Testis (tissue), 5 donors: ENCODE measurements around the gene CACNA2D3. TPM values are rescaled to one million over a fixed set of nuclear protein-coding genes. Genes with fewer than 3 reads are reported as not detected.

Experiments
- DNase-seq: peaks from one replicate; pipeline ENCODE4 v3.0.0-alpha.2; 2019
- H3K27ac ChIP-seq, 2 donors: fragments of 200-600 bp; sonication (generic); one replicate each; pipeline ENCODE4 v1.5.1; 2019
- H3K27me3 ChIP-seq: fragments of 200-600 bp; sonication (generic); one replicate; pipeline ENCODE4 v1.5.1; 2019
- H3K36me3 ChIP-seq: fragments of 200-600 bp; sonication (generic); one replicate; pipeline ENCODE4 v1.5.1; 2017; ENCODE audit warnings: low read depth; ENCODE audit errors: missing control alignments
- H3K4me1 ChIP-seq: fragments of 200-600 bp; sonication (generic); one replicate; pipeline ENCODE4 v1.5.1; 2019
- H3K4me3 ChIP-seq, 2 donors: fragments of 200-600 bp; sonication (generic); one replicate each; pipeline ENCODE4 v1.5.1; 2017 to 2019
- H3K9me3 ChIP-seq: fragments of 200-600 bp; sonication (generic); one replicate; pipeline ENCODE4 v1.5.1; 2017
- POLR2A ChIP-seq: fragments of 450-650 bp; IDR thresholded peaks from one replicate; pipeline ENCODE4 v1.6.1; 2017; ENCODE audit warnings: antibody characterized with exemption, mild to moderate bottlenecking, moderate library complexity
- WGBS, 2 donors: methylation state at CpG; one replicate each; pipeline ENCODE4 v1.1.5; 2018; 5-methylcytosine and 5-hydroxymethylcytosine counted together
- intact Hi-C: fragments of 100-400 bp; cut with DNase I; formaldehyde crosslinking; loops from one replicate; pipeline ENCODE4 v1.15.1; 2023; ENCODE audit warnings: low total_unique reads
- long read RNA-seq, 2 donors: transcript quantifications; one replicate each; lab custom pipeline, GENCODE V29; 2026
- polyA plus RNA-seq: library from polyadenylated mRNA; stranded (reverse); fragments of 350-450 nt; fragmentation: Illumina TruSeq; extraction: RNeasy Lipid Tissue Mini Kit (QIAGEN cat#74804); gene quantifications from one replicate; pipeline ENCODE4 v1.2.3, GENCODE V29; 2014; ENCODE audit warnings: low read depth, low replicate concordance; ENCODE audit not compliant: insufficient read depth
- total RNA-seq, 2 donors: library from RNA; depleted of rRNA; stranded (reverse); fragments of >200 nt; gene quantifications; one replicate each; pipeline ENCODE4 v1.2.3, GENCODE V29; 2016
- TF ChIP-seq, protein P1 (sequence below), 3 experiments: fragments of 450-650 bp in 2 of 3; fragments of 200-600 bp in 1 of 3; sonication (generic) in 1 of 3; IDR thresholded peaks; one replicate each; pipeline ENCODE4 v1.5.1; 2016 to 2019; ENCODE audit warnings: antibody characterized with exemption in 3 of 3, mild to moderate bottlenecking in 2 of 3, moderate library complexity in 1 of 3

CACNA2D3 gene
- total RNA-seq (10 to 100 TPM; 11.2 to 16.5 TPM), polyA plus RNA-seq (10.1 TPM)
- long read RNA-seq, donor 1 = 0 reads
- long read RNA-seq, donor 2 = 0 reads

DNA sequence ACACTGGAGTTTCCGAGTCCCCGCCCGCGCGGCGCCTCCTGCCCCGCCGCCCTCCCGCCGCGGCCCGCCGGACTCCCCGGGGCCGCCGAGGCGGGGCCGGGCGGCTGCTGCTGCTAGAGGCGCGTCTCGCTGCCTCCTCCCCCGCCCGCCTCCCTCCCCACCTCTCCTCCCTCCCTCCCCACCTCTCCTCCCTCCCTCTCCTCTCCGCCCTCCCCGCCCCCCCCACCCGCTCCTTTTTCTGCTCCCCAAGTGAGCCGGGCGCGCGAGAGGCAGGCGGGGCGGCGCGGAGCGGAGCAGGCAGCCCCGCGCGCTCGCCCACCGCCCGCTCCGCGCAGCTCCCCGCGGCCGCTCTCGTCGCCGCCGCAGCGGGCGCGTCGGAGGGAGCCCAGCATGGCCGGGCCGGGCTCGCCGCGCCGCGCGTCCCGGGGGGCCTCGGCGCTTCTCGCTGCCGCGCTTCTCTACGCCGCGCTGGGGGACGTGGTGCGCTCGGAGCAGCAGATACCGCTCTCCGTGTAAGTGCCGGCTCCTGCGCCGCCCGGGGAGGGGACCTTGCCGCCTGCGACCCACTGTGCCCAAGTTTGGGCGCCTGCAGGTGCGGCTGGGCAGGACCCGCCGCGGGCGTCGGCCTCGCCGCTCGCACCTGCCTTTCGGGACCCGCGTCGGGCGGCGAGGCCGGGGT lies at the start of gene CACNA2D3:
CACNA2D3 (plus strand) TSS at position 229 of the 679 bp plus-strand sequence.
- peak; percentile 75 for DNase-seq
- no peak for TF ChIP-seq POLR2A
- TF ChIP-seq, protein P1, sequence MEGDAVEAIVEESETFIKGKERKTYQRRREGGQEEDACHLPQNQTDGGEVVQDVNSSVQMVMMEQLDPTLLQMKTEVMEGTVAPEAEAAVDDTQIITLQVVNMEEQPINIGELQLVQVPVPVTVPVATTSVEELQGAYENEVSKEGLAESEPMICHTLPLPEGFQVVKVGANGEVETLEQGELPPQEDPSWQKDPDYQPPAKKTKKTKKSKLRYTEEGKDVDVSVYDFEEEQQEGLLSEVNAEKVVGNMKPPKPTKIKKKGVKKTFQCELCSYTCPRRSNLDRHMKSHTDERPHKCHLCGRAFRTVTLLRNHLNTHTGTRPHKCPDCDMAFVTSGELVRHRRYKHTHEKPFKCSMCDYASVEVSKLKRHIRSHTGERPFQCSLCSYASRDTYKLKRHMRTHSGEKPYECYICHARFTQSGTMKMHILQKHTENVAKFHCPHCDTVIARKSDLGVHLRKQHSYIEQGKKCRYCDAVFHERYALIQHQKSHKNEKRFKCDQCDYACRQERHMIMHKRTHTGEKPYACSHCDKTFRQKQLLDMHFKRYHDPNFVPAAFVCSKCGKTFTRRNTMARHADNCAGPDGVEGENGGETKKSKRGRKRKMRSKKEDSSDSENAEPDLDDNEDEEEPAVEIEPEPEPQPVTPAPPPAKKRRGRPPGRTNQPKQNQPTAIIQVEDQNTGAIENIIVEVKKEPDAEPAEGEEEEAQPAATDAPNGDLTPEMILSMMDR (IDR thresholded peaks at IDR 0.05) = no peak
- Histone ChIP-seq H3K4me1 (peaks cover 9% of the 10 kb centered on the region), H3K9me3 (no peaks in the 10 kb centered on the region), H3K36me3 (no peaks in the 10 kb centered on the region), H3K27me3 (no peaks in the 10 kb centered on the region), H3K4me3 (peak within 1 kb of the TSS; percentile 59 to 71), H3K27ac (peak within 1 kb of the TSS; percentile 34 to 56)
- intact Hi-C loops = no loop called here
- 1% methylated on average over 49 of the region's 100 CpGs; no CpG with 5 or more reads in 1 of the 2 donors for WGBS, 2 donors

DNA sequence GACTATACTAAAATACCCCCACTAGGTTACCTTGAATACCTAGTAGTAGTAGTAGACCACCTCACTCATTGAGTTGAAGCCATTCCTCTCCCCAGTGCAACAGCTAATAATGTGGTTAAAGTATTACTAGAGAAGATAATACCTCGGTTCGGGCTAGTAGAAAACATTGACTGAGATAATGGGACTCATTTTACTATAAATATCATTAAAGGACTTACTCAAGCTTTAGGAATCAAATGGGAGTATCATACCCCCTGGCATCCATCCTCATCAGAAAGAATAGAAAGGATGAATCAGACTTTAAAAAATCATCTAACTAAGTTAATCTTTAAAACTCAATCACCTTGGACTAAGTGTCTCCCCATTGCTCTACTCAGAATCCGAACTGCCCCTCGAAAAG lies 49.0 kb upstream of the CACNA2D3 start:
- intact Hi-C loops = no loop called here
- WGBS, 2 donors = 85 to 92% methylated on average over 4 of the region's 4 CpGs

DNA sequence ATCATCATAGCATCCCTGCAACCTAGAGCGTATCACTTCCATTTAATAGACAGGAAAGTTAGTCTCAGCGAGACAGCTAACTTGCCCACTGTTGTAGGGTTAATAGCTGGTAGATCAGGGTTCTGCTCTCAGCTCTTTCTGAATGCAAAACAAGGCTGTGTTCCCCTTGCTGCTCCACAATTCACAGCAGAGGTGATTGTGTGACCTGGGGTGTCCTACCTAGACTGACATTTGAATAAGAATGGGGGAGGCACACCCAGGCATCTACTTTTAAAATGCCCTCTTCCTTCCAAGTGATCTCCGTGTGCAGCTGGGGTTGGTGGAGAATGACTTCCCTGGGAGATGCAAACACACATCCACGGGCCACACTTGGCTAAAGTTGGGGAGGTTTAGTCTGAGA lies 43.0 kb upstream of the CACNA2D3 start:
- H3K36me3 ChIP-seq = no peaks in the 10 kb centered on the region
- no peak for DNase-seq
- no peaks in the 10 kb centered on the region for H3K4me1 ChIP-seq
- no peaks in the 10 kb centered on the region for H3K27me3 ChIP-seq
- no peak overlapping the region for H3K27ac ChIP-seq
- no peak overlapping the region for H3K4me3 ChIP-seq
- whole genome bisulfite sequencing, 2 donors = 64 to 82% methylated on average over 4 of the region's 4 CpGs
- TF ChIP-seq POLR2A = no peak
- TF ChIP-seq, protein P1 (IDR thresholded peaks at IDR 0.05) = no peak
- intact Hi-C loops = no loop called here
- H3K9me3 ChIP-seq = no peaks in the 10 kb centered on the region

More for the DNA sequence above, 49.0 kb upstream of the CACNA2D3 start:
- TF ChIP-seq POLR2A = no peak
- Histone ChIP-seq H3K4me1 (no peaks in the 10 kb centered on the region), H3K4me3 (no peak overlapping the region), H3K9me3 (no peaks in the 10 kb centered on the region), H3K27me3 (no peaks in the 10 kb centered on the region), H3K36me3 (no peaks in the 10 kb centered on the region), H3K27ac (no peak overlapping the region)
- DNase-seq = no peak

DNA sequence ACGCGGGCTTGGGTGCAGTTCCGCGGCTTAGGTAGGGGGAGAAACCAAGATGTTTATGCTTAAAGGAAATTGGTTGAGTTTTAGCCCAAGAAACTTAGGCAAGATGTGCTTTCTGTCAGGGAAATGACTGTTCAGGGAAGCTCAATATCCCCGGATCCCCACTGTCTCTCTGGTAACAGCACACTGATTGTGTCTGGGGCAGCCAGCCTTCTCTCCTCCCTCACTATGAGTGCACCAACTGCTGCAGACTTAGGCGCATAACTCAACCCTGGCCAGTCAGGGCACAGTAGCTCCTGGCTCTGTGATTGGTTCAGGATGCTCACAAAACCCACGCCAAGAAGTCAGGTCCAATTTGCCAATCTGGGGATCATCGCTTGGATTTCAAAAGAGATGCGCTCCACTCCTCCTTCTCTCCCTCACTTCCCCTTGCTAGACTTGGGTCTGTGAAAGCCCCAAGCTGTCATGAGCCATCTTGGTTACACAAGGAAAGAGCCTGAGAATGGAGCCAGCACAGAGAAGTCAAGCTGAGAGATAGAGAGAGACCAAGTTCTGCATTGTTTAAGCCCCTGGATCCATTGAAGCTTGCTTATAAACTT lies 42.5 kb upstream of the CACNA2D3 start:
- H3K27me3 ChIP-seq = no peaks in the 10 kb centered on the region
- no peak overlapping the region for H3K27ac ChIP-seq
- no peak for TF ChIP-seq POLR2A
- TF ChIP-seq, protein P1 (IDR thresholded peaks at IDR 0.05) = no peak
- H3K4me1 ChIP-seq = no peaks in the 10 kb centered on the region
- no peak overlapping the region for H3K4me3 ChIP-seq
- no peak for DNase-seq
- H3K36me3 ChIP-seq = no peaks in the 10 kb centered on the region
- 76 to 86% methylated on average over 5 to 9 of the region's 9 CpGs for WGBS, 2 donors
- H3K9me3 ChIP-seq = no peaks in the 10 kb centered on the region
- intact Hi-C loops = no loop called here

DNA sequence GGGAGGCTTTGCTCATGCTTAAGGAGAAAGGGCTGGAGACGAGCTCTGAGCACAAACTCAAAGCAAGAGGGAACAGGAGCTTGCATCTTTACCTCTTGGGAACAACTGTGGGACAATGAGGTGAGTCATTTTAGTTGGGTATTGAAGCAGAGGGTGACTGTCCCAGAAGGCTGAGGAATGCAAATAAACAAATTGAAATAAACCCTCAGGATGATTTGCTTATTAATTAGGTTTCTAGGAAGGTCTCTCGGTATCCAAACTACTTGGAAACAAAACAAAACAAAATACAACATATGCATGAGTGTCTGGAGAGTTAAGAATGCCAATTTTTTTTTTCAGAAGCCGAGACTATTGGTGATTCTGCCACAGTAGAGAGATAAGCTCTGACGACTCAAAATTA lies 38.4 kb upstream of the CACNA2D3 start:
- no peaks in the 10 kb centered on the region for H3K9me3 ChIP-seq
- TF ChIP-seq, protein P1 (IDR thresholded peaks at IDR 0.05) = no peak
- no peak for TF ChIP-seq POLR2A
- H3K27ac ChIP-seq = no peak overlapping the region
- H3K27me3 ChIP-seq = no peaks in the 10 kb centered on the region
- WGBS, 2 donors = 79 to 80% methylated on average over 4 of the region's 4 CpGs
- no peaks in the 10 kb centered on the region for H3K36me3 ChIP-seq
- no peak overlapping the region for H3K4me3 ChIP-seq
- intact Hi-C loops = no loop called here
- peaks cover 8% of the 10 kb centered on the region for H3K4me1 ChIP-seq
- DNase-seq = no peak
